ENCODE data around the gene LLGL1.

The LLGL1 gene

DNA sequence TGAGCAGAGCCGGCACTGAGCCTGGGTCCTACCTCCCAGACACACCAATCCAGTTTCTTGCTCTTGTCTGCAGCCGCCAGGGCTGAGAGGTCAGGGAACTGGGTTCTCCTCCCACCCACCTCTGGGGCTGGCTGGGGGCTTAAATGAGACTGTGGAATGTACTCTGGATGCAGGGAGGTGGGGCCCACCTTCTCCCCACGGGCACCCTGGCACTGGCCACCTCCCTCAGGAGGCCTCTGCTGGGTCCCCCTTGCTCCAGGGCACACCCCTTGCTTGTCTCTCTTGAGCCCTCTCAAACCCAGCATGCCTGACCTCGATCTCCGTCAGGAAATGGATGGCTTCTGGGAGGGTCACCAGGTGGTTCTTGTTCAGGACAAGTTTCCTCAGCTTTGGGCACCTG lies 26.7 kb downstream of the LLGL1 start:
- POLR2A ChIA-PET: no interaction called here
- CTCF ChIA-PET: no interaction called here
- no peak for DNase-seq (ENCODE audit: extremely low spot score)
- TF ChIP-seq, protein P1, sequence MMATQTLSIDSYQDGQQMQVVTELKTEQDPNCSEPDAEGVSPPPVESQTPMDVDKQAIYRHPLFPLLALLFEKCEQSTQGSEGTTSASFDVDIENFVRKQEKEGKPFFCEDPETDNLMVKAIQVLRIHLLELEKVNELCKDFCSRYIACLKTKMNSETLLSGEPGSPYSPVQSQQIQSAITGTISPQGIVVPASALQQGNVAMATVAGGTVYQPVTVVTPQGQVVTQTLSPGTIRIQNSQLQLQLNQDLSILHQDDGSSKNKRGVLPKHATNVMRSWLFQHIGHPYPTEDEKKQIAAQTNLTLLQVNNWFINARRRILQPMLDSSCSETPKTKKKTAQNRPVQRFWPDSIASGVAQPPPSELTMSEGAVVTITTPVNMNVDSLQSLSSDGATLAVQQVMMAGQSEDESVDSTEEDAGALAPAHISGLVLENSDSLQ (IDR thresholded peaks at IDR 0.05): no peak
- TF ChIP-seq NFRKB (IDR thresholded peaks at IDR 0.05) (no peak), FOXA1 (IDR thresholded peaks at IDR 0.05) (no peak), SUZ12 (IDR thresholded peaks at IDR 0.05) (no peak), HDGF (IDR thresholded peaks at IDR 0.05; ENCODE audit: borderline replicate concordance) (no peak), L3MBTL2 (conservative IDR thresholded peaks at IDR 0.05) (no peak), ARNT (IDR thresholded peaks at IDR 0.05) (no peak), ELF4 (IDR thresholded peaks at IDR 0.05) (no peak), BHLHE40 (IDR thresholded peaks at IDR 0.05; ENCODE audit: borderline replicate concordance) (no peak), TARDBP (IDR thresholded peaks at IDR 0.05) (no peak), FOXM1 (IDR thresholded peaks at IDR 0.05; ENCODE audit: borderline replicate concordance) (no peak), FOXK2 (IDR thresholded peaks at IDR 0.05) (no peak), LEF1 (IDR thresholded peaks at IDR 0.05; ENCODE audit: borderline replicate concordance) (no peak)

DNA sequence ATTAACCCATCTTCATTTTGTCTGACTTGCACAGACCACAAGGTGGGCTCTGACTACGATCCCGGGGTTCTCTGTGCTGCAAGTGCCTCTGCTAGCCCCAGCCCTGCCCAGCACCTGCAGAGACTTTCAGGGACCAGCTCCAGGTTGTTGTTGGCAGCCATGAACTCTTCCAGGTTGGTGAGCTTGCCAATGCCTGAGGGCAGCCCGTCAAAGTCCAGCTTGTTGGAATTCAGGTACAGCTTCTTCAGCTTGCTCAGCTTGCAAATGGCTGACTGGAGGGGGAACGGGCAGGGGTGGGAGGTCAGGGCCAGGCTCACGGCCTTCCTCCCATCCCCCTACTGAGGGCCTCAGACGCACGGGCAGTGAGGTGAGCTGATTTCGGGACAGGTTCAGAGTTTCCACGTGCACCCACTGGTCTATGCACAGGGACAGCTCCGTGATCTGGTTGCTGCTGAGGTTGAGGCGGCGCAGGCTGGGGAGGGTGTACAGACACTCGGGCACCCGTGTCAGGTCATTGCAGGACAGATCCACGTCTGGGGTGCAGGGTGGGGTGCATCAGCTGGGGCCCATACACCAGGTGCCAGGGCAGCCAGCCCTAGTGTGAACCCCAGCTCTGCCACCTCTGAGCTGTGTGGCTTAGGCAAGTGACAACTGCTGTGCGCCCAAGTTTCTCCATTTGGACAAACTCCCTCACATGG lies 27.9 kb downstream of the LLGL1 start:
- ChIA-PET CTCF (interaction anchor here (0.6 kb wide), 1 partner anchor 105 kb away, joined by 3 read pairs; no protein-coding TSS in a partner anchor), POLR2A (interaction anchor here (1.1 kb wide), 1 partner anchor 61 kb away, joined by 3 read pairs; the partner anchor contains the start of gene TOP3A)
- TF ChIP-seq SUZ12 (IDR thresholded peaks at IDR 0.05) (no peak), FOXK2 (IDR thresholded peaks at IDR 0.05) (no peak)
- no peak for DNase-seq (ENCODE audit: extremely low spot score)

GRCh38 chr17:18253947-18254821 lies 28.7 kb downstream of the LLGL1 start:
- ChIA-PET CTCF (no interaction called here), POLR2A (interaction anchor here (1.3 kb wide), 1 partner anchor 11 kb away, joined by 7 read pairs; no protein-coding TSS in a partner anchor)
- no peak for DNase-seq (ENCODE audit: extremely low spot score)
- TF ChIP-seq SP1 (IDR thresholded peaks at IDR 0.05) (no peak), BHLHE40 (IDR thresholded peaks at IDR 0.05; ENCODE audit: borderline replicate concordance) (no peak), LEF1 (IDR thresholded peaks at IDR 0.05; ENCODE audit: borderline replicate concordance) (no peak), FOXK2 (IDR thresholded peaks at IDR 0.05) (no peak), NFRKB (IDR thresholded peaks at IDR 0.05) (no peak), TARDBP (IDR thresholded peaks at IDR 0.05) (no peak), FOXA1 (IDR thresholded peaks at IDR 0.05) (no peak), ELF4 (IDR thresholded peaks at IDR 0.05) (no peak)
- TF ChIP-seq, protein P1 (IDR thresholded peaks at IDR 0.05): no peak

- CTCF ChIA-PET: interaction anchor here (0.6 to 0.8 kb wide), 2 partner anchors 45 to 65 kb away, joined by 3 to 5 read pairs; no protein-coding TSS in a partner anchor
- no peak for DNase-seq (ENCODE audit: extremely low spot score)
- POLR2A ChIA-PET: interaction anchor here (0.9 to 1.3 kb wide), 2 partner anchors 10 to 29 kb away, joined by 3 to 7 read pairs; no protein-coding TSS in a partner anchor
- TF ChIP-seq SP1 (IDR thresholded peaks at IDR 0.05): no peak
- no peak for TF ChIP-seq SUZ12 (IDR thresholded peaks at IDR 0.05)
- no peak for TF ChIP-seq BHLHE40 (IDR thresholded peaks at IDR 0.05; ENCODE audit: borderline replicate concordance)
- no peak for TF ChIP-seq L3MBTL2 (conservative IDR thresholded peaks at IDR 0.05)
- no peak for TF ChIP-seq FOXM1 (IDR thresholded peaks at IDR 0.05; ENCODE audit: borderline replicate concordance)
- no peak for TF ChIP-seq CTBP1 (IDR thresholded peaks at IDR 0.05; ENCODE audit: borderline replicate concordance)
- TF ChIP-seq ARNT (IDR thresholded peaks at IDR 0.05): no peak
- no peak for TF ChIP-seq ZNF384 (IDR thresholded peaks at IDR 0.05)
- no peak for TF ChIP-seq NFRKB (IDR thresholded peaks at IDR 0.05)
- no peak for TF ChIP-seq TARDBP (IDR thresholded peaks at IDR 0.05)
- no peak for TF ChIP-seq HDGF (IDR thresholded peaks at IDR 0.05; ENCODE audit: borderline replicate concordance)
- no peak for TF ChIP-seq FOXA1 (IDR thresholded peaks at IDR 0.05)
- TF ChIP-seq, protein P1 (IDR thresholded peaks at IDR 0.05): no peak
- TF ChIP-seq ELF4 (IDR thresholded peaks at IDR 0.05): no peak
These were observed 29.6 kb downstream of the LLGL1 start for GRCh38 chr17:18254888-18255649.

- ChIA-PET POLR2A (interaction anchor here (0.7 to 1.2 kb wide), 2 partner anchors 25 to 32 kb away, joined by 3 read pairs; no protein-coding TSS in a partner anchor), CTCF (no interaction called here)
- TF ChIP-seq ZNF384 (IDR thresholded peaks at IDR 0.05) (no peak), FOXA1 (IDR thresholded peaks at IDR 0.05) (no peak), CTBP1 (IDR thresholded peaks at IDR 0.05; ENCODE audit: borderline replicate concordance) (no peak), BHLHE40 (IDR thresholded peaks at IDR 0.05; ENCODE audit: borderline replicate concordance) (no peak), FOXK2 (IDR thresholded peaks at IDR 0.05) (no peak), TARDBP (IDR thresholded peaks at IDR 0.05) (no peak), HDGF (IDR thresholded peaks at IDR 0.05; ENCODE audit: borderline replicate concordance) (no peak), SP1 (IDR thresholded peaks at IDR 0.05) (no peak), ARNT (IDR thresholded peaks at IDR 0.05) (no peak), SUZ12 (IDR thresholded peaks at IDR 0.05) (no peak), NFRKB (IDR thresholded peaks at IDR 0.05) (no peak), LEF1 (IDR thresholded peaks at IDR 0.05; ENCODE audit: borderline replicate concordance) (no peak), L3MBTL2 (conservative IDR thresholded peaks at IDR 0.05) (no peak), ELF4 (IDR thresholded peaks at IDR 0.05) (no peak), FOXM1 (IDR thresholded peaks at IDR 0.05; ENCODE audit: borderline replicate concordance) (no peak)
- TF ChIP-seq, protein P1 (IDR thresholded peaks at IDR 0.05): no peak
- no peak for DNase-seq (ENCODE audit: extremely low spot score)
These were observed 30.9 kb downstream of the LLGL1 start for GRCh38 chr17:18256351-18256750.
